Hepatocyte (in vitro differentiated cells): Measurements from ENCODE around the gene LRRK2.

Experiments used
- CTCF ChIP-seq: fragments of 200-600 bp; sonication (generic); IDR thresholded peaks from 2 replicates; pipeline ENCODE4 v1.5.1; 2016; ENCODE audit warnings: antibody characterized with exemption, mild to moderate bottlenecking; ENCODE audit not compliant: poor library complexity
- EZH2phosphoT487 ChIP-seq: fragments of 200-600 bp; sonication (generic); IDR thresholded peaks from one replicate; pipeline ENCODE4 v1.6.1; 2018; ENCODE audit warnings: antibody characterized with exemption, mild to moderate bottlenecking, low read depth, moderate library complexity; ENCODE audit not compliant: unreplicated experiment, severe bottlenecking

- TF ChIP-seq EZH2phosphoT487 (no peak), CTCF (no peak)
Measured at GRCh38 chr12:40338071-40338470, 113.3 kb downstream of the LRRK2 start.
